ENCODE measurements around the gene ATG16L1. TPM values are rescaled to one million over a fixed set of nuclear protein-coding genes. Genes with fewer than 3 reads are reported as not detected.

ATG16L1 gene
- total RNA-seq, 1 donor from 2014 or later = 20.9 TPM

DNA sequence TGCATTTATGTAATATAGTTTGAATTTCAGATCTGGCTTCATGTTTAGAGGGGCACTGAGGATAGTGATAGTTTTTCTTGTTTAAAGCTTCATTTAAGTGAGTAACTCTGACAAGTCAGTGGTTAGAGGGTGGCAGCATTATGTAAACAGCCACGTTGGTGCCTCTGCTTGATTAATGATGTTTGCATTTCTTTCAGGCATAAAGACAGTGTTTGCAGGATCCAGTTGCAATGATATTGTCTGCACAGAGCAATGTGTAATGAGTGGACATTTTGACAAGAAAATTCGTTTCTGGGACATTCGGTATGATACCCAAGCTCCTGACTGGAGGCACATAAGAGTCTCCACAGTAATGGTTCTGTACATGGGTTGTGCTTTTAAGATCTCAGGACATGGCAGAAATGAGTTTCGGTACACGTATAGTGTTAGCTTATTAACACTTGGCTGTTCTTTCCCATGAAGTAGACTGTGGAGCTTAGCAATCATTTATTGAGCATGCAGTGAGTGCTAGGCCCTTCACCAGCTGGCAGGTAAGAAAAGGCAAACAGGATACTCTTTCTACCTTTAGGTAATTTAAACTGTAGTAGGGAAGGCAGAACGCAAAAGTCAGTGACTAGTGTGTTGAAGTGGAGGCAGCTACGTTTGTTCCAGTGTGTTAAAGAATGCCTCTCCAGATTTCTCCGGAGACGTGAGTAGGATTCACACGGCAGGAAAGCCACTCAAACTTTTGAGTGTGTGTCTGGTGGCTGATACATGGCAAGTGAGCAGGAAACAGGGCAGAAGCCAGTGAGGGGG is 38.8 kb downstream of the ATG16L1 start:
- H3K36me3 Mint-ChIP-seq (ENCODE audit: unreplicated experiment) = peaks cover 70% of the 10 kb centered on the region

DNA sequence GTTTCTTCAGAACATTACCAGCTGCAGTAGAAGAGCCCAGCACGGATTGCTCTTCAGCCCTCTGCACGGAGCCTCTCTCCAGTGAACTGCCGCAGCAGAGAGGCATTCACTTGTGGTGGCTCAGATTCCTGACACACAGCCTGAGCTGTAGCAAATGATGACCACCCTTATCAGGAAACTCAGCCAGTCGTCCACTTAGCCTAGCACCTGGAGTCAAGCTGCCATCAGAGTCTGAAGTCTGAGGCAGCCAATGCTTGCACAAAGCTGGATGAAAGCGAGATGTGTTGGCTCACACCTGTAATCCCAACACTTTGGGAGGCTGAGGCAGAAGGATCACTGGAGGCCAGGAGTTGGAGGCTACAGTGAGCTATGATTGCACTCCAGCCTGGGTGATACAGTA is 44.4 kb downstream of the ATG16L1 start:
- no peak overlapping the region for H3K27ac Mint-ChIP-seq (ENCODE audit: unreplicated experiment)
- H3K4me1 Mint-ChIP-seq (ENCODE audit: unreplicated experiment) = no peaks in the 10 kb centered on the region
- no peaks in the 10 kb centered on the region for H3K9me3 Mint-ChIP-seq (ENCODE audit: unreplicated experiment)
- DNase-seq (ENCODE audit: extremely low spot score, unreplicated experiment) = no peak
- TF ChIP-seq, protein P1, sequence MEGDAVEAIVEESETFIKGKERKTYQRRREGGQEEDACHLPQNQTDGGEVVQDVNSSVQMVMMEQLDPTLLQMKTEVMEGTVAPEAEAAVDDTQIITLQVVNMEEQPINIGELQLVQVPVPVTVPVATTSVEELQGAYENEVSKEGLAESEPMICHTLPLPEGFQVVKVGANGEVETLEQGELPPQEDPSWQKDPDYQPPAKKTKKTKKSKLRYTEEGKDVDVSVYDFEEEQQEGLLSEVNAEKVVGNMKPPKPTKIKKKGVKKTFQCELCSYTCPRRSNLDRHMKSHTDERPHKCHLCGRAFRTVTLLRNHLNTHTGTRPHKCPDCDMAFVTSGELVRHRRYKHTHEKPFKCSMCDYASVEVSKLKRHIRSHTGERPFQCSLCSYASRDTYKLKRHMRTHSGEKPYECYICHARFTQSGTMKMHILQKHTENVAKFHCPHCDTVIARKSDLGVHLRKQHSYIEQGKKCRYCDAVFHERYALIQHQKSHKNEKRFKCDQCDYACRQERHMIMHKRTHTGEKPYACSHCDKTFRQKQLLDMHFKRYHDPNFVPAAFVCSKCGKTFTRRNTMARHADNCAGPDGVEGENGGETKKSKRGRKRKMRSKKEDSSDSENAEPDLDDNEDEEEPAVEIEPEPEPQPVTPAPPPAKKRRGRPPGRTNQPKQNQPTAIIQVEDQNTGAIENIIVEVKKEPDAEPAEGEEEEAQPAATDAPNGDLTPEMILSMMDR (IDR thresholded peaks at IDR 0.05) = no peak
- H3K27me3 Mint-ChIP-seq (ENCODE audit: unreplicated experiment) = no peaks in the 10 kb centered on the region
- H3K4me3 Mint-ChIP-seq (ENCODE audit: unreplicated experiment) = no peak overlapping the region
- peaks cover 43% of the 10 kb centered on the region for H3K36me3 Mint-ChIP-seq (ENCODE audit: unreplicated experiment)

More for the DNA sequence above, 38.8 kb downstream of the ATG16L1 start:
- TF ChIP-seq, protein P1 (IDR thresholded peaks at IDR 0.05) = no peak
- Mint-ChIP-seq H3K4me3 (ENCODE audit: unreplicated experiment) (no peak overlapping the region), H3K4me1 (ENCODE audit: unreplicated experiment) (peaks cover 11% of the 10 kb centered on the region), H3K9me3 (ENCODE audit: unreplicated experiment) (no peaks in the 10 kb centered on the region), H3K27ac (ENCODE audit: unreplicated experiment) (no peak overlapping the region), H3K27me3 (ENCODE audit: unreplicated experiment) (no peaks in the 10 kb centered on the region)
- no peak for DNase-seq (ENCODE audit: extremely low spot score, unreplicated experiment)

DNA sequence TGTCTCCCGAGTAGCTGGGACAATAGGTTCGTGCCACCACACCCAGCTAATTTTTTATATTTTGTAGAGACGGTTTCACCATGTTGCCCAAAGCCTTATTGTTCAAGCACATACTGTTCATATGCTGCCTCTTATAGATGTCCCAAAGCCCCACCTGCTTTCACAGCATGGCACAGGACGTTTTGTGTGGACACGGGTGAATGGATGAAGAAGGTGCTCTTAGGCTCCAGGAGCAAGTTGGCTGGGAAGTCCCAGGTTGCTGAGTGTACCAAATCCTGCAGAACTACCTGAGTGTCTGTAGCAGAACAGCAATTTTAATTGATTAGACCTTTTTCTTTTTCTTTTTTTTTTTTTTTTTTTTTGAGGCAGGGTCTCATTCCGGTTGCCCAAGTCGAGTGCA is 45.6 kb downstream of the ATG16L1 start:
- no peaks in the 10 kb centered on the region for H3K4me1 Mint-ChIP-seq (ENCODE audit: unreplicated experiment)
- H3K27ac Mint-ChIP-seq (ENCODE audit: unreplicated experiment) = no peak overlapping the region
- H3K27me3 Mint-ChIP-seq (ENCODE audit: unreplicated experiment) = no peaks in the 10 kb centered on the region
- TF ChIP-seq, protein P1 (IDR thresholded peaks at IDR 0.05) = no peak
- H3K4me3 Mint-ChIP-seq (ENCODE audit: unreplicated experiment) = no peak overlapping the region
- no peaks in the 10 kb centered on the region for H3K9me3 Mint-ChIP-seq (ENCODE audit: unreplicated experiment)
- H3K36me3 Mint-ChIP-seq (ENCODE audit: unreplicated experiment) = peaks cover 36% of the 10 kb centered on the region
- DNase-seq (ENCODE audit: extremely low spot score, unreplicated experiment) = no peak

DNA sequence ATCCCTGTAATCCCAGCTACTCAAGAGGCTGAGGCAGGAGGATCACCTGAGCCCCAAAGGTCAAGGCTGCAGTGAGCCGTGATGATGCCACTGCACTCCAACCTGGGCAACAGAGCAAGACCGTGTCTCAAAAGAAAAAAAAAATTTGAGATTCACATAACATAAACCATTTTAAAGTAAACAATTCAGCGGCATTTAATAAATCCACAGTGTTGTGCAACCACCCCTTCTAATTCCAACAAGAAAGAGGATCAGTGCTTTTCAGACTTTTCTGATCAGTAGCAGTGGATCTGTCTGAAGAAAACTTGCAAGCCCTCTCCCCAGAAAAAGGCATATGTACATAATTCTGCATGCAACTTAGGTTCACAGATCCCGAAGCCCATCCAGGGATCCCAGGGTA is 48.9 kb downstream of the ATG16L1 start:
- Mint-ChIP-seq H3K4me3 (ENCODE audit: unreplicated experiment) (no peak overlapping the region), H3K27me3 (ENCODE audit: unreplicated experiment) (no peaks in the 10 kb centered on the region), H3K36me3 (ENCODE audit: unreplicated experiment) (peaks cover 5% of the 10 kb centered on the region), H3K9me3 (ENCODE audit: unreplicated experiment) (no peaks in the 10 kb centered on the region), H3K4me1 (ENCODE audit: unreplicated experiment) (no peaks in the 10 kb centered on the region), H3K27ac (ENCODE audit: unreplicated experiment) (no peak overlapping the region)
- TF ChIP-seq, protein P1 (IDR thresholded peaks at IDR 0.05) = no peak
- DNase-seq (ENCODE audit: extremely low spot score, unreplicated experiment) = no peak

DNA sequence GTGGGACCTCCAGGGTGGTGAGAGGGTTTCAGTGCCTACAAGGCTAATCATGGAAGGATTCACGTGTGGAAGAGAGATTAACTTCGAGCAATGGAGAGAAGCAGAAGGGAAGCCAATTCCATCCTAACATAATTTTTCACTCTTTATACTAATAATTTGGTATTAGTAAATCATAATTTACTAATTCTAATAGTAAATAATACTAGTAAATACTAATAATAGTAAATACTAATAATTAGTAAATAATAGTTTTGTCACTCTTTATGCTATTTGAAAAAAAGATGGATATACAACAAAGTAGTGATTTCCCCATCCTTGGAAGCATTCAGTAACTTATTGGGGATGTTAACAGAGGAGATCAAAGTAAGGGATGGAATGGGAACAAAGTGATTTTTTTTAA is 49.8 kb downstream of the ATG16L1 start:
- H3K4me1 Mint-ChIP-seq (ENCODE audit: unreplicated experiment) = no peaks in the 10 kb centered on the region
- DNase-seq (ENCODE audit: extremely low spot score, unreplicated experiment) = no peak
- H3K27ac Mint-ChIP-seq (ENCODE audit: unreplicated experiment) = no peak overlapping the region
- H3K9me3 Mint-ChIP-seq (ENCODE audit: unreplicated experiment) = no peaks in the 10 kb centered on the region
- no peak overlapping the region for H3K4me3 Mint-ChIP-seq (ENCODE audit: unreplicated experiment)
- no peaks in the 10 kb centered on the region for H3K36me3 Mint-ChIP-seq (ENCODE audit: unreplicated experiment)
- TF ChIP-seq, protein P1 (IDR thresholded peaks at IDR 0.05) = no peak
- no peaks in the 10 kb centered on the region for H3K27me3 Mint-ChIP-seq (ENCODE audit: unreplicated experiment)
